RWPE2 (cell line): Measurements from ENCODE around the gene USP35.

Source experiments
- ATAC-seq: fragments of 200-7000 bp; cut with Tn5 transposase; 3 replicates; pipeline ENCODE4 v1.9.1; 2021; ENCODE audit warnings: low read depth
- DNase-seq: peaks from one replicate; pipeline ENCODE4 v3.0.0-alpha.2; 2020; ENCODE audit warnings: low spot score
- H3K27ac ChIP-seq: fragments of 450-650 bp; 2 replicates; pipeline ENCODE4 v1.5.1; 2017; ENCODE audit warnings: mild to moderate bottlenecking; ENCODE audit not compliant: poor library complexity, severe bottlenecking
- H3K27me3 ChIP-seq: fragments of 250-450 bp; sonication (Bioruptor Pico); 2 replicates; pipeline ENCODE4 v1.5.1; 2021; ENCODE audit warnings: mild to moderate bottlenecking, moderate library complexity; ENCODE audit not compliant: insufficient read depth, poor library complexity, severe bottlenecking
- H3K36me3 ChIP-seq: fragments of 250-450 bp; sonication (Bioruptor Pico); 2 replicates; pipeline ENCODE4 v1.5.1; 2020; ENCODE audit warnings: low read depth, mild to moderate bottlenecking, moderate library complexity
- H3K4me1 ChIP-seq: fragments of 250-450 bp; sonication (Bioruptor Pico); 2 replicates; pipeline ENCODE4 v1.5.1; 2021; ENCODE audit warnings: mild to moderate bottlenecking, moderate library complexity; ENCODE audit not compliant: insufficient read depth, poor library complexity, severe bottlenecking
- H3K4me3 ChIP-seq: fragments of 250-450 bp; sonication (Bioruptor Pico); 2 replicates; pipeline ENCODE4 v1.5.1; 2021; ENCODE audit warnings: mild to moderate bottlenecking, moderate library complexity; ENCODE audit not compliant: severe bottlenecking
- H3K9me3 ChIP-seq: fragments of 250-450 bp; sonication (Bioruptor Pico); 2 replicates; pipeline ENCODE4 v1.5.1; 2021; ENCODE audit warnings: mild to moderate bottlenecking, moderate library complexity; ENCODE audit not compliant: severe bottlenecking
- CTCF ChIP-seq: fragments of 450-650 bp; IDR thresholded peaks from one replicate; pipeline ENCODE4 v1.5.1; 2017; ENCODE audit warnings: mild to moderate bottlenecking, moderate library complexity; ENCODE audit not compliant: poor library complexity, severe bottlenecking

USP35 gene

GRCh38 chr11:78248903-78249302 is 60.2 kb downstream of the USP35 start:
- H3K4me1 ChIP-seq: no peaks in the 10 kb centered on the region
- no peak overlapping the region for H3K4me3 ChIP-seq
- no peak for TF ChIP-seq CTCF
- H3K9me3 ChIP-seq: no peaks in the 10 kb centered on the region
- H3K36me3 ChIP-seq: no peaks in the 10 kb centered on the region
- no peak for DNase-seq
- ATAC-seq: no peak
- H3K27ac ChIP-seq: no peak overlapping the region
- H3K27me3 ChIP-seq: no peaks in the 10 kb centered on the region

- H3K9me3 ChIP-seq: no peaks in the 10 kb centered on the region
- no peaks in the 10 kb centered on the region for H3K36me3 ChIP-seq
- no peak for DNase-seq
- no peak for ATAC-seq
- no peak overlapping the region for H3K4me3 ChIP-seq
- TF ChIP-seq CTCF: no peak
- H3K27me3 ChIP-seq: no peaks in the 10 kb centered on the region
- H3K27ac ChIP-seq: no peak overlapping the region
- H3K4me1 ChIP-seq: no peaks in the 10 kb centered on the region
Observed at GRCh38 chr11:78250099-78250498, 61.4 kb downstream of the USP35 start.

GRCh38 chr11:78251083-78251775 is 62.5 kb downstream of the USP35 start:
- Histone ChIP-seq H3K4me3 (no peak overlapping the region), H3K9me3 (no peaks in the 10 kb centered on the region), H3K27ac (no peak overlapping the region), H3K4me1 (no peaks in the 10 kb centered on the region), H3K27me3 (no peaks in the 10 kb centered on the region), H3K36me3 (no peaks in the 10 kb centered on the region)
- ATAC-seq: no peak
- no peak for DNase-seq
- no peak for TF ChIP-seq CTCF

GRCh38 chr11:78253797-78254196 is 65.1 kb downstream of the USP35 start:
- DNase-seq (no peak), ATAC-seq (no peak)
- no peaks in the 10 kb centered on the region for H3K36me3 ChIP-seq
- TF ChIP-seq CTCF: no peak
- H3K27ac ChIP-seq: no peak overlapping the region
- no peaks in the 10 kb centered on the region for H3K9me3 ChIP-seq
- no peaks in the 10 kb centered on the region for H3K4me1 ChIP-seq
- H3K4me3 ChIP-seq: no peak overlapping the region
- H3K27me3 ChIP-seq: no peaks in the 10 kb centered on the region

- no peak for TF ChIP-seq CTCF
- Histone ChIP-seq H3K36me3 (no peaks in the 10 kb centered on the region), H3K9me3 (no peaks in the 10 kb centered on the region), H3K4me1 (no peaks in the 10 kb centered on the region), H3K27me3 (no peaks in the 10 kb centered on the region), H3K27ac (no peak overlapping the region), H3K4me3 (no peak overlapping the region)
- DNase-seq (no peak), ATAC-seq (no peak)
Observed at GRCh38 chr11:78254268-78254667, 65.5 kb downstream of the USP35 start.
